ENCODE data around the gene PTPA. TPM values are rescaled to one million over a fixed set of nuclear protein-coding genes. Genes with fewer than 3 reads are reported as not detected.
A peak's percentile ranks its signal among the peaks of the same experiment; 100 is the strongest.

Gene PTPA
- total and polyA plus RNA-seq, 2 of the 4 experiments (the other 2 are of a cell fraction): 124 to 149 TPM

- H3K27ac ChIP-seq (ENCODE audit: insufficient read depth, low read length): no peak overlapping the region
- H2BK15ac ChIP-seq (ENCODE audit: low read depth, low read length): no peak overlapping the region
- in situ Hi-C loops (cut with MboI; ENCODE audit: low sequenced_read_pairs): no loop called here
- dilution Hi-C loops (cut with HindIII; ENCODE audit: low sequenced_read_pairs, unreplicated experiment): no loop called here
- CTCF ChIA-PET: interaction anchor here (1.0 kb wide), 1 partner anchor 9 kb away, joined by 3 read pairs; no protein-coding TSS in a partner anchor
- no peaks in the 10 kb centered on the region for H3K9me3 ChIP-seq (ENCODE audit: control insufficient read depth, insufficient read depth, low read length)
- 50% methylated on average over 4 of the region's 14 CpGs; no CpG with 5 or more reads in 1 of the 2 experiments for WGBS, 2 experiments (ENCODE audit: extremely low coverage in 2 of 2, insufficient read length in 1 of 2)
- no peak overlapping the region for H2AFZ ChIP-seq (replicated peaks; ENCODE audit: low read length, poor library complexity)
- no peak overlapping the region for H3K4me3 ChIP-seq (ENCODE audit: insufficient read depth, low read depth, low read length)
- H2BK5ac ChIP-seq (ENCODE audit: low read depth, low read length, poor library complexity, severe bottlenecking): no peak overlapping the region
- no peak overlapping the region for H2AK5ac ChIP-seq (ENCODE audit: low read depth, low read length)
- no peaks in the 10 kb centered on the region for H3K27me3 ChIP-seq (ENCODE audit: control insufficient read depth, insufficient read depth, low read length)
- H4K91ac ChIP-seq (ENCODE audit: insufficient read depth, low read depth, low read length): no peak overlapping the region
- no peaks in the 10 kb centered on the region for H3K9me1 ChIP-seq (ENCODE audit: insufficient read depth, low read length)
- peak overlapping the region; percentile 90 for H2AK9ac ChIP-seq (replicated peaks; ENCODE audit: low read depth, low read length, poor library complexity)
- no peak overlapping the region for H3K56ac ChIP-seq (ENCODE audit: extremely low read depth, insufficient read depth, low read length)
- no peak overlapping the region for H3K9ac ChIP-seq (ENCODE audit: low read depth, low read length)
- H4K8ac ChIP-seq (ENCODE audit: low read depth in 2 of 2, low read length in 2 of 2): no peak overlapping the region
- TF ChIP-seq RAD21 (IDR thresholded peaks at IDR 0.05; ENCODE audit: low read length) (no peak), NFE2L2 (IDR thresholded peaks at IDR 0.05; ENCODE audit: low read depth, low read length) (no peak), ELK1 (IDR thresholded peaks at IDR 0.05; ENCODE audit: borderline replicate concordance, low read depth, low read length) (no peak), SMC3 (IDR thresholded peaks at IDR 0.05; ENCODE audit: low read depth, low read length) (no peak), MAZ (IDR thresholded peaks at IDR 0.05; ENCODE audit: borderline replicate concordance, low read depth, low read length) (peak; percentile 37; the same call in 1 of the 2 replicates), MAFK (IDR thresholded peaks at IDR 0.05; ENCODE audit: low read depth, low read length) (no peak), CEBPB (IDR thresholded peaks at IDR 0.05; ENCODE audit: low read depth, low read length) (no peak), USF2 (IDR thresholded peaks at IDR 0.05; ENCODE audit: low read depth, low read length) (no peak), CHD1 (IDR thresholded peaks at IDR 0.05; ENCODE audit: low read depth, low read length) (no peak), MXI1 (IDR thresholded peaks at IDR 0.05; ENCODE audit: borderline replicate concordance, low read depth, low read length) (no peak), CTCF (conservative IDR thresholded peaks at IDR 0.05; ENCODE audit: low read depth, low read length) (peak; percentile 48)
- no peaks in the 10 kb centered on the region for H3K4me1 ChIP-seq (ENCODE audit: control insufficient read depth, insufficient read depth, low read length)
- H3K14ac ChIP-seq (replicated peaks; ENCODE audit: low read depth, low read length): no peak overlapping the region
- no peak overlapping the region for H4K5ac ChIP-seq (ENCODE audit: low read depth, low read length)
- no peak overlapping the region for H2BK120ac ChIP-seq (ENCODE audit: low read depth, low read length)
- intact Hi-C loops (cut with micrococcal nuclease): no loop called here
- no peak overlapping the region for H3K23ac ChIP-seq (ENCODE audit: low read depth, low read length)
- ATAC-seq (ENCODE audit: low read depth) (peak; percentile 86), DNase-seq (peak; percentile 35)
- H3K36me3 ChIP-seq (ENCODE audit: control insufficient read depth, insufficient read depth, low read length): peaks cover 31% of the 10 kb centered on the region
- H4K20me1 ChIP-seq (ENCODE audit: insufficient read depth, low read length): no peaks in the 10 kb centered on the region
- POLR2A ChIA-PET (ENCODE audit: unreplicated experiment): no interaction called here
- H2BK20ac ChIP-seq (ENCODE audit: low read depth, low read length): no peak overlapping the region
- H3K4me2 ChIP-seq (ENCODE audit: low read depth, low read length): no peak overlapping the region
- H3K18ac ChIP-seq (ENCODE audit: low read depth, low read length): no peak overlapping the region
- peaks cover 3 to 8% of the 10 kb centered on the region in 2 experiments; a peak in 2 of 4 replicates for H3K79me1 ChIP-seq (ENCODE audit: low read depth in 1 of 2, low read length in 2 of 2)
- no peak overlapping the region for H3K4ac ChIP-seq (ENCODE audit: low read depth, low read length)
- no TSS peak for BruUV-seq (replicated peaks)
Measured at GRCh38 chr9:129102791-129103594, 8.2 kb upstream of the PTPA start.

Data from IMR-90 (cell line).